ENCODE data around the gene HSDL2. TPM values are rescaled to one million over a fixed set of nuclear protein-coding genes. Genes with fewer than 3 reads are reported as not detected.

HSDL2 gene
- total RNA-seq, 6 experiments from 2014 or later = 31.7 to 38.6 (median 33.5) TPM

- H3K27me3 Mint-ChIP-seq (ENCODE audit: insufficient read depth) = no peaks in the 10 kb centered on the region
- TF ChIP-seq, protein P1, sequence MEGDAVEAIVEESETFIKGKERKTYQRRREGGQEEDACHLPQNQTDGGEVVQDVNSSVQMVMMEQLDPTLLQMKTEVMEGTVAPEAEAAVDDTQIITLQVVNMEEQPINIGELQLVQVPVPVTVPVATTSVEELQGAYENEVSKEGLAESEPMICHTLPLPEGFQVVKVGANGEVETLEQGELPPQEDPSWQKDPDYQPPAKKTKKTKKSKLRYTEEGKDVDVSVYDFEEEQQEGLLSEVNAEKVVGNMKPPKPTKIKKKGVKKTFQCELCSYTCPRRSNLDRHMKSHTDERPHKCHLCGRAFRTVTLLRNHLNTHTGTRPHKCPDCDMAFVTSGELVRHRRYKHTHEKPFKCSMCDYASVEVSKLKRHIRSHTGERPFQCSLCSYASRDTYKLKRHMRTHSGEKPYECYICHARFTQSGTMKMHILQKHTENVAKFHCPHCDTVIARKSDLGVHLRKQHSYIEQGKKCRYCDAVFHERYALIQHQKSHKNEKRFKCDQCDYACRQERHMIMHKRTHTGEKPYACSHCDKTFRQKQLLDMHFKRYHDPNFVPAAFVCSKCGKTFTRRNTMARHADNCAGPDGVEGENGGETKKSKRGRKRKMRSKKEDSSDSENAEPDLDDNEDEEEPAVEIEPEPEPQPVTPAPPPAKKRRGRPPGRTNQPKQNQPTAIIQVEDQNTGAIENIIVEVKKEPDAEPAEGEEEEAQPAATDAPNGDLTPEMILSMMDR (IDR thresholded peaks at IDR 0.05) = no peak
- H3K27ac Mint-ChIP-seq = no peak overlapping the region
- H3K4me1 Mint-ChIP-seq (ENCODE audit: low read depth) = no peaks in the 10 kb centered on the region
- DNase-seq = no peak
- H3K9me3 Mint-ChIP-seq = no peaks in the 10 kb centered on the region
- peaks cover 32% of the 10 kb centered on the region for H3K36me3 Mint-ChIP-seq (ENCODE audit: low read depth)
- no peak overlapping the region for H3K4me3 Mint-ChIP-seq
These were observed 50.2 kb downstream of the HSDL2 start for GRCh38 chr9:112430006-112430522.

DNA sequence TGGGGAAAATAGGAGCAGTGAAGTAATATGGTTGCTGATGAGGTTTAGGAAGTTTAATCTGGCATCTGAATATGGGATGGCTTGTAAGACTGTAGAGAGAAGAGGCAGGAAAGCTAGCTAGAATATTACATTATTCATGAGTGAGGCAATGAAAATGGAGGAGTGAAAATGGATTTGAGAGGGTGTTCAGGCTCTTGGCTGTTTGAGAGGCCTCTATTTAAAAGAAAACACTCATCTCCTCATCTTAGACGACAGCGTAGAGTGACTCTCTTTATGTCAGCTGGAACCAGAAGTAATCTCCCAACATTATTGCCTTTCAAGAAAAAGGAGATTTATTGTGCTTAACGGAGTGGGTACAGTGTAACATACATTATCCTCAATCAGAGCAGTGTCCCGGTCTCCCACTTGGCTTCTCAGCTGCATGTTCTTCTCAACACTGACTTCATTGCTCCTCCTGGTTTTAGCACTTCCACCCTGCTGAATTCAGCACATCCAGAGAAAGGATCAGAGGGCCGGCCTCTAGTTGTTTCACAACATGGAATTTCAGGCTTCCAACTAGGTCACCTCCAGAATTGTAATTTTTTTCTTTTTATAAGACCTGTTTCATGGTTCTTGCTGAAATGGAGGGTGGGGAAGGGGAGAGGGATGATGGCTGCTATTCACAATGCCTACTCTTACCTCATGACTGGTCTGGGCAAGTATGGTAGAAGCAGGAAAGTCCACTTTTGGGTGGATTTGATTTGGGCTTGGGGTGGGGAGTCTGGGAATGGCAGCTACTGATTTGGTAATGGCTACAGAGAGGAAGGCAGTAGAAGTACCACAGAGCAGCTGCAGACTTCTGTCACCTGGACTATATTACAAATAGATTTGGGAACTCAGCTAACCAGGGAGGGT lies 53.8 kb downstream of the HSDL2 start:
- no peak for DNase-seq
- no peaks in the 10 kb centered on the region for H3K9me3 Mint-ChIP-seq
- no peak overlapping the region for H3K4me3 Mint-ChIP-seq
- peaks cover 25% of the 10 kb centered on the region for H3K36me3 Mint-ChIP-seq (ENCODE audit: low read depth)
- TF ChIP-seq, protein P1 (IDR thresholded peaks at IDR 0.05) = no peak
- H3K27ac Mint-ChIP-seq = no peak overlapping the region
- H3K27me3 Mint-ChIP-seq (ENCODE audit: insufficient read depth) = no peaks in the 10 kb centered on the region
- no peaks in the 10 kb centered on the region for H3K4me1 Mint-ChIP-seq (ENCODE audit: low read depth)

- H3K4me1 Mint-ChIP-seq (ENCODE audit: low read depth) = no peaks in the 10 kb centered on the region
- H3K4me3 Mint-ChIP-seq = no peak overlapping the region
- H3K27me3 Mint-ChIP-seq (ENCODE audit: insufficient read depth) = no peaks in the 10 kb centered on the region
- TF ChIP-seq, protein P1 (IDR thresholded peaks at IDR 0.05) = no peak
- no peak for DNase-seq
- H3K36me3 Mint-ChIP-seq (ENCODE audit: low read depth) = peaks cover 20% of the 10 kb centered on the region
- no peaks in the 10 kb centered on the region for H3K9me3 Mint-ChIP-seq
- no peak overlapping the region for H3K27ac Mint-ChIP-seq
These were observed 54.6 kb downstream of the HSDL2 start for GRCh38 chr9:112434487-112434886.

DNA sequence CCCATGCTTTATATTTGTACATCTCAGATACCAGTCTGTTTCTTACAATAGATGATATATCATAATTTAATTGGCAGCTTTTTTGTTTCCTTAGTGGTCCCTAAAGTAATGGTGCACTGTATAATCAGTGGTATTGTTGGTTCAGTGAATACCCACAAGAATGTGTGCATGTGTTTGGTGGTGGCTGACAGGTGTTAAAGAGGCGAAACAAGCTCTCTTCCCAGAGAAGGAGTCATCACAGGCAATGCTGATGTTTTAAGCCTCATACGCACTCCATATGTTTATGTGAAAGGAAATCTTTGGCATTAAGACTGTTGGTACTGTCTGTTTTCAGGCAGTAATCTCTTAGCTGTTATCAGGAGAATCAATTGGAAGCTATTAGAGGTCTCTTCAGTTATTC lies 57.5 kb downstream of the HSDL2 start:
- no peaks in the 10 kb centered on the region; the same call in 1 of the 2 replicates for H3K27me3 Mint-ChIP-seq (ENCODE audit: insufficient read depth)
- H3K9me3 Mint-ChIP-seq = no peaks in the 10 kb centered on the region
- TF ChIP-seq, protein P1 (IDR thresholded peaks at IDR 0.05) = no peak
- H3K4me3 Mint-ChIP-seq = no peak overlapping the region
- H3K36me3 Mint-ChIP-seq (ENCODE audit: low read depth) = peaks cover 10% of the 10 kb centered on the region; the same call in 1 of the 2 replicates
- no peak overlapping the region for H3K27ac Mint-ChIP-seq
- no peaks in the 10 kb centered on the region for H3K4me1 Mint-ChIP-seq (ENCODE audit: low read depth)
- no peak for DNase-seq

- H3K4me3 Mint-ChIP-seq = no peak overlapping the region
These were observed 59.3 kb downstream of the HSDL2 start for GRCh38 chr9:112439171-112439570.

More at GRCh38 chr9:112439171-112439570, 59.3 kb downstream of the HSDL2 start:
- H3K36me3 Mint-ChIP-seq (ENCODE audit: low read depth) = 0 out of 2 replicates have a peak, but pooled peaks cover 4% of the 10 kb centered on the region
- no peaks in the 10 kb centered on the region; the same call in 1 of the 2 replicates for H3K27me3 Mint-ChIP-seq (ENCODE audit: insufficient read depth)
- H3K27ac Mint-ChIP-seq = no peak overlapping the region
- DNase-seq = no peak
- no peaks in the 10 kb centered on the region for H3K4me1 Mint-ChIP-seq (ENCODE audit: low read depth)
- H3K9me3 Mint-ChIP-seq = no peaks in the 10 kb centered on the region
- TF ChIP-seq, protein P1 (IDR thresholded peaks at IDR 0.05) = no peak

Measured in HFFc6 (cell line).